Measurements from ENCODE around the gene KSR1. TPM values are rescaled to one million over a fixed set of nuclear protein-coding genes. Genes with fewer than 3 reads are reported as not detected.

Gene KSR1
- total RNA-seq, 1 donor from 2014 or later, result 90.2 TPM

DNA sequence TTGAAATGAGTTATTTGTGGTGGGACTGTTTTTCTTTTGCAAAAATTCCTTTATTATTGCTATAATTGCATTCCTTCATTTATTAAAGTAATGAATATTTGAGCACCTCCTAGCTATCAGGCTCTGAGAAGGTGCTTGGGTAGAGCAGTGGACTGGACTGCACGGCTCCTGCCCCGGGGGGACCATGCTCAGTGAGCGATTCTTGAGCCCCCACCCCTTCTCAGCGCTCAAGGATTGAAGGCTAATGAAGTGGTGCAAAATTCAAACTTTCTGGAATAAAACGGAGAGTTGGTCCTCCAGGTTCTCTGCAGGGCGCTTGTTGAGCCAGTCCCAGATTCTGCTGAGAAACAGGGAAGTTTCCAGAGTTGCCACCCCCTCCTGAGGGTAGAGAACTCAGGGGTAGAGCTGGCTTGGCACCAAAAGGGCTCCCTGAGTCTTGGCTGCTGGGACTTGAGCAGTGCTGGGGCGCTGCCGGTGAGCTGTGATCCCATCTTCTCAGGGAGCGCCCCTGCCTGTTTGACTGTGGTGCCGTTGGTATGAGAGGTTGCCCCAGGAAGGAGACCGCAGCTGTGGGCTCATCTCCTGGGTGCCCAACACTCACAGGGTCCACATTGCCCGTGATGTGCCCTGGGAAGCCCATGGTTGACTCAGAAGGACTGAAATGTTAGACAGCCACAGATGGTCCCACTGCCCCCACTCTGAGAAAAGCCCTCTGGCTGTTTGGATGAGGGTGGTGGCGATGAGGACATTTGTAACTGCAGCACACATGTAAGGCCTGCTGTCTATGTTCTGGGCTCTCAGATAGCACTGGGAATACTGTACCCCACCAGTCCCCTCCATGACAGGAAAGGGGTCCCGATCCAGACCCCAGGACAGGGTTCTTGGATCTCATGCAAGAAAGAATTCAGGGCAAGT lies 20.0 kb downstream of the KSR1 start:
- Mint-ChIP-seq H3K36me3 (ENCODE audit: low read depth, unreplicated experiment) (peaks cover 4% of the 10 kb centered on the region), H3K27me3 (ENCODE audit: low read depth, unreplicated experiment) (no peaks in the 10 kb centered on the region), H3K4me3 (ENCODE audit: unreplicated experiment) (no peak overlapping the region), H3K9me3 (ENCODE audit: unreplicated experiment) (no peaks in the 10 kb centered on the region), H3K4me1 (ENCODE audit: low read depth, unreplicated experiment) (peaks cover 40% of the 10 kb centered on the region), H3K27ac (ENCODE audit: unreplicated experiment) (peak overlapping the region; percentile 15)
- no peak overlapping the region for H3K9ac ChIP-seq (ENCODE audit: low read length)
- peaks cover 23% of the 10 kb centered on the region for H3K4me1 ChIP-seq (ENCODE audit: insufficient read depth, low read length)
- DNase-seq (ENCODE audit: low read depth) (no peak), FAIRE-seq (no peak)
- H2AFZ ChIP-seq (ENCODE audit: low read depth, low read length), result no peak overlapping the region
- H3K4me2 ChIP-seq (ENCODE audit: low read length), result no peak overlapping the region
- H3K36me3 ChIP-seq (ENCODE audit: insufficient read depth, low read length), result no peaks in the 10 kb centered on the region
- no peak overlapping the region for H3K27ac ChIP-seq (ENCODE audit: low read depth, low read length)
- no peaks in the 10 kb centered on the region for H3K27me3 ChIP-seq (ENCODE audit: insufficient read depth, low read length)
- H3K79me2 ChIP-seq (ENCODE audit: insufficient read depth, low read length), result peaks cover 98% of the 10 kb centered on the region
- no peak for TF ChIP-seq EZH2 (IDR thresholded peaks at IDR 0.05; ENCODE audit: insufficient read depth, low read length)
- TF ChIP-seq, protein P1, sequence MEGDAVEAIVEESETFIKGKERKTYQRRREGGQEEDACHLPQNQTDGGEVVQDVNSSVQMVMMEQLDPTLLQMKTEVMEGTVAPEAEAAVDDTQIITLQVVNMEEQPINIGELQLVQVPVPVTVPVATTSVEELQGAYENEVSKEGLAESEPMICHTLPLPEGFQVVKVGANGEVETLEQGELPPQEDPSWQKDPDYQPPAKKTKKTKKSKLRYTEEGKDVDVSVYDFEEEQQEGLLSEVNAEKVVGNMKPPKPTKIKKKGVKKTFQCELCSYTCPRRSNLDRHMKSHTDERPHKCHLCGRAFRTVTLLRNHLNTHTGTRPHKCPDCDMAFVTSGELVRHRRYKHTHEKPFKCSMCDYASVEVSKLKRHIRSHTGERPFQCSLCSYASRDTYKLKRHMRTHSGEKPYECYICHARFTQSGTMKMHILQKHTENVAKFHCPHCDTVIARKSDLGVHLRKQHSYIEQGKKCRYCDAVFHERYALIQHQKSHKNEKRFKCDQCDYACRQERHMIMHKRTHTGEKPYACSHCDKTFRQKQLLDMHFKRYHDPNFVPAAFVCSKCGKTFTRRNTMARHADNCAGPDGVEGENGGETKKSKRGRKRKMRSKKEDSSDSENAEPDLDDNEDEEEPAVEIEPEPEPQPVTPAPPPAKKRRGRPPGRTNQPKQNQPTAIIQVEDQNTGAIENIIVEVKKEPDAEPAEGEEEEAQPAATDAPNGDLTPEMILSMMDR (IDR thresholded peaks at IDR 0.05; ENCODE audit: insufficient read depth, low read depth, low read length), result no peak
- H4K20me1 ChIP-seq (ENCODE audit: insufficient read depth, low read length), result peaks cover 100% of the 10 kb centered on the region
- H3K9me3 ChIP-seq (ENCODE audit: insufficient read depth, low read depth, low read length), result no peaks in the 10 kb centered on the region
- no peak overlapping the region for H3K4me3 ChIP-seq (ENCODE audit: insufficient read depth, low read depth, low read length)

DNA sequence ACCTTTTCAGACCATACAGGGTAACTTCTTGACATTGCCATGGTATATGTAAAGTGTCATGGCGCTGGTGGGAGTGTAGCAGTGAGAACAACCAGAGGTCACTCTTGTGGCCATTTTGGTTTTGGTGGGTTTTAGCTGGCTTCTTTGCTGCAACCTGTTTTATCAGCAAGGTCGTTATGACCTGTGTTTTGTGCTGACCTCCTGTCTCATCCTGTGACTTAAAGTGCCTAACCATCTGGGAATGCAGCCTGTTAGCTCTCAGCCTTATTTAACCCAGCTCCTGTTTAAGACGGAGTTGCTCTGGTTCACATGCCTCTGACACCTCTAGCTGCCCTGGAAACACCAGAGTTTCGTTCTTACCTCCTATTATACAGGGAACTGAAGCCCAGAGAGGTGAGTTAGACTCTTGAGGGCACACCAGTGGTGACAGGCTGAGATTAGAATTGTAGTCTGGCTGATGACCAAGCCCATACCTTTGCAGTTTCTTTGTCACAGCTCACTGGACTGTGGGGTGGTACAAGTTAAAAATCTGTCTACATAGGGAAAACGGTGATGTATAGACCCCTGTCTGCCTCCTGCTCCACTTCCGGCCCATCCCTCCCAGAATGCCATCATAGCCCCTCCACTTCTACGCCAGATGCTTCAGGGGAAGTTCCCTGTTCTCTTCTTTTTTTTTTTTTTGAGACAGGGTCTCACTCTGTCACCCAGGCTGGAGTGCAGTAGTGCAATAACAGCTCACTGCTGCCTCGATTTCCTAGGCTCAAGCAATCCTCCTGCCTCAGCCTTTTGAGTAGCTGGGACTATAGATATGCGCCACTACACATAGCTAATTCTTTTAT lies 21.0 kb downstream of the KSR1 start:
- Histone ChIP-seq H3K4me3 (ENCODE audit: insufficient read depth, low read depth, low read length) (no peak overlapping the region), H3K27ac (ENCODE audit: low read depth, low read length) (no peak overlapping the region), H4K20me1 (ENCODE audit: insufficient read depth, low read length) (peaks cover 100% of the 10 kb centered on the region), H3K36me3 (ENCODE audit: insufficient read depth, low read length) (no peaks in the 10 kb centered on the region), H3K4me1 (ENCODE audit: insufficient read depth, low read length) (peaks cover 12% of the 10 kb centered on the region), H3K79me2 (ENCODE audit: insufficient read depth, low read length) (peaks cover 98% of the 10 kb centered on the region), H3K4me2 (ENCODE audit: low read length) (no peak overlapping the region), H2AFZ (ENCODE audit: low read depth, low read length) (no peak overlapping the region), H3K9ac (ENCODE audit: low read length) (no peak overlapping the region), H3K9me3 (ENCODE audit: insufficient read depth, low read depth, low read length) (no peaks in the 10 kb centered on the region), H3K27me3 (ENCODE audit: insufficient read depth, low read length) (no peaks in the 10 kb centered on the region)
- Mint-ChIP-seq H3K4me3 (ENCODE audit: unreplicated experiment) (no peak overlapping the region), H3K27me3 (ENCODE audit: low read depth, unreplicated experiment) (no peaks in the 10 kb centered on the region), H3K36me3 (ENCODE audit: low read depth, unreplicated experiment) (peaks cover 9% of the 10 kb centered on the region), H3K4me1 (ENCODE audit: low read depth, unreplicated experiment) (peaks cover 36% of the 10 kb centered on the region), H3K9me3 (ENCODE audit: unreplicated experiment) (no peaks in the 10 kb centered on the region), H3K27ac (ENCODE audit: unreplicated experiment) (no peak overlapping the region)
- no peak for FAIRE-seq
- no peak for DNase-seq (ENCODE audit: low read depth)
- TF ChIP-seq EZH2 (IDR thresholded peaks at IDR 0.05; ENCODE audit: insufficient read depth, low read length), result no peak
- TF ChIP-seq, protein P1 (IDR thresholded peaks at IDR 0.05; ENCODE audit: insufficient read depth, low read depth, low read length), result no peak
